Kidney (tissue), 14 donors: ENCODE measurements around the gene FPR1. TPM values are rescaled to one million over a fixed set of nuclear protein-coding genes. Genes with fewer than 3 reads are reported as not detected.

ENCODE experiments used
- DNase-seq, 5 donors: peaks; one replicate each; pipeline ENCODE4 v3.0.0-alpha.2; 2013 to 2020
- FAIRE-seq: peaks from 2 replicates; lab custom pipeline; 2012; peaks lifted over from hg19 to GRCh38; lab: Jason Lieb, UNC
- H3K27ac ChIP-seq, 2 donors: one replicate each; pipeline ENCODE4 v1.7.0; 2013; ENCODE audit warnings: low read depth in 2 of 2, low read length in 2 of 2, inconsistent platforms in 1 of 2
- H3K27me3 ChIP-seq: one replicate; pipeline ENCODE4 v1.7.1; 2013; ENCODE audit warnings: low read length, inconsistent platforms; ENCODE audit not compliant: control insufficient read depth, insufficient read depth
- H3K36me3 ChIP-seq, 3 donors: one replicate each; pipeline versions ENCODE4 v1.7.0 to v1.7.1; 2013; ENCODE audit warnings: low read length in 3 of 3, control low read depth in 1 of 3, inconsistent platforms in 1 of 3; ENCODE audit not compliant: insufficient read depth in 3 of 3, control insufficient read depth in 2 of 3
- H3K4me1 ChIP-seq, 3 donors: one replicate each; pipeline versions ENCODE4 v1.7.0 to v1.7.1; 2013; ENCODE audit warnings: low read length in 3 of 3, inconsistent platforms in 1 of 3, low read depth in 1 of 3; ENCODE audit not compliant: control insufficient read depth in 2 of 3, insufficient read depth in 2 of 3
- H3K4me3 ChIP-seq, 3 donors: one replicate each; pipeline versions ENCODE4 v1.7.0 to v1.8.1; 2013; ENCODE audit warnings: low read length in 3 of 3, control low read depth in 1 of 3, inconsistent platforms in 1 of 3
- H3K9ac ChIP-seq, 3 donors: one replicate each; pipeline versions ENCODE4 v1.7.0 to v1.7.1; 2013; ENCODE audit warnings: low read length in 3 of 3, control low read depth in 1 of 3, inconsistent platforms in 1 of 3
- H3K9me3 ChIP-seq, 3 donors: one replicate each; pipeline versions ENCODE4 v1.7.0 to v1.7.1; 2013; ENCODE audit warnings: low read length in 3 of 3, control low read depth in 1 of 3, inconsistent platforms in 1 of 3; ENCODE audit not compliant: control insufficient read depth in 2 of 3, insufficient read depth in 1 of 3
- intact Hi-C: fragments of 100-400 bp; cut with DNase I; formaldehyde crosslinking; loops from one replicate; pipeline ENCODE4 v1.11.1; 2022
- polyA plus RNA-seq: library from polyadenylated mRNA; stranded (reverse); fragments of 350-450 nt; fragmentation: Illumina TruSeq; extraction: RNeasy Lipid Tissue Mini Kit (QIAGEN cat#74804); gene quantifications from one replicate; pipeline ENCODE4 v1.2.3, GENCODE V29; 2014; ENCODE audit warnings: low read depth, low replicate concordance; ENCODE audit not compliant: insufficient read depth
- total RNA-seq: library from RNA; stranded (reverse); fragmentation: NEBNext Ultra II Directional; extraction: Animal tissue kit (Norgen Biotek cat#: 25700); gene quantifications from one replicate; pipeline ENCODE4 v1.2.1, GENCODE V29; 2021
- TF ChIP-seq, protein P1 (sequence below): IDR thresholded peaks from 3 replicates; pipeline ENCODE4 v1.5.1; 2012; ENCODE audit warnings: mild to moderate bottlenecking, moderate library complexity, borderline replicate concordance; ENCODE audit not compliant: insufficient read depth; ENCODE audit errors: extremely low read depth
- donor health status: control.
- donor health status: control.
- donor health status: control.
- donor health status: control.
- donor health status: control.
- donor health status: DM: yes; HTN: yes; CAD: no.
- donor health status: Normal renal cell carcinoma (clear cell type).

Gene FPR1
- total and polyA plus RNA-seq, 2 donors from 2014 or later, result 2.2 to 16.6 TPM

DNA sequence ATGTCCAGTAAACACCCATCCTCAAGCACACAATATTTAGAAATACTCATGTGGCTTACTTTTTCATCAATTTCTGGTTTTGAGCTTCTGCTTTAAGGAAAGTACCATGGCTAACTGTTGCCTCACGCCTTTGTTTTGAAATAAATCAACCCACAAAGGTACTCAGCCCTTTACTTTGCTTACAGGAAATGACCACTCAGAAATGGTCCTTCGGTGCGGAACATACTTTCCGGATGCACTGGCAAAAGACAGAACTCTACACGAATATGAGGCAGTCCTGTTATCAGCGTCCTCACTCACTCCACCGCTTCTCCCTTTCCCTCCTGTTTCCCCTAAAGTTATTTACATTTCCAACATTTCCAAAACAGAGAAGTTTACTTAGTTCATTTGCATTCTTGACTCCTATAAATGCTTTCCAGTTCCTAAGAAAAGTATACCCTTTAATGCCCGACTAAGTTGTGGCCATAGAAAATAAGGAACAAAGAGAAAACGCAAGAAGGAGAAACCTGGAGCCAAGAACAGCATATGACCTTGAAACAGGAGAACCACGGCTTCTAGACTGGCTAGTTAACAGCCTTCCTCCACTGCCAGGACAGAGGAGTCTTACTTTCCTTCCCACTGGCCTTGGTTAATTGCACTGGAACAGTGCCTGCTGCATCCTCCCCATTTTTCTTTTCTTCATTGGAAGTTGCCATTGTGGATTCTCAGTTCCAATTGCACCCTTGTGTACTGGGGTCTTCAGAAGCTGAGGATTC, 19.9 kb upstream of the FPR1 start:
- Histone ChIP-seq H3K9me3 (no peaks in the 10 kb centered on the region), H3K27ac (no peak overlapping the region), H3K27me3 (no peaks in the 10 kb centered on the region), H3K9ac (no peak overlapping the region), H3K36me3 (no peaks in the 10 kb centered on the region), H3K4me1 (no peaks in the 10 kb centered on the region), H3K4me3 (no peak overlapping the region)
- intact Hi-C loops, result no loop called here
- no peak for DNase-seq
- FAIRE-seq, result no peak
- TF ChIP-seq, protein P1, sequence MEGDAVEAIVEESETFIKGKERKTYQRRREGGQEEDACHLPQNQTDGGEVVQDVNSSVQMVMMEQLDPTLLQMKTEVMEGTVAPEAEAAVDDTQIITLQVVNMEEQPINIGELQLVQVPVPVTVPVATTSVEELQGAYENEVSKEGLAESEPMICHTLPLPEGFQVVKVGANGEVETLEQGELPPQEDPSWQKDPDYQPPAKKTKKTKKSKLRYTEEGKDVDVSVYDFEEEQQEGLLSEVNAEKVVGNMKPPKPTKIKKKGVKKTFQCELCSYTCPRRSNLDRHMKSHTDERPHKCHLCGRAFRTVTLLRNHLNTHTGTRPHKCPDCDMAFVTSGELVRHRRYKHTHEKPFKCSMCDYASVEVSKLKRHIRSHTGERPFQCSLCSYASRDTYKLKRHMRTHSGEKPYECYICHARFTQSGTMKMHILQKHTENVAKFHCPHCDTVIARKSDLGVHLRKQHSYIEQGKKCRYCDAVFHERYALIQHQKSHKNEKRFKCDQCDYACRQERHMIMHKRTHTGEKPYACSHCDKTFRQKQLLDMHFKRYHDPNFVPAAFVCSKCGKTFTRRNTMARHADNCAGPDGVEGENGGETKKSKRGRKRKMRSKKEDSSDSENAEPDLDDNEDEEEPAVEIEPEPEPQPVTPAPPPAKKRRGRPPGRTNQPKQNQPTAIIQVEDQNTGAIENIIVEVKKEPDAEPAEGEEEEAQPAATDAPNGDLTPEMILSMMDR, result no peak

DNA sequence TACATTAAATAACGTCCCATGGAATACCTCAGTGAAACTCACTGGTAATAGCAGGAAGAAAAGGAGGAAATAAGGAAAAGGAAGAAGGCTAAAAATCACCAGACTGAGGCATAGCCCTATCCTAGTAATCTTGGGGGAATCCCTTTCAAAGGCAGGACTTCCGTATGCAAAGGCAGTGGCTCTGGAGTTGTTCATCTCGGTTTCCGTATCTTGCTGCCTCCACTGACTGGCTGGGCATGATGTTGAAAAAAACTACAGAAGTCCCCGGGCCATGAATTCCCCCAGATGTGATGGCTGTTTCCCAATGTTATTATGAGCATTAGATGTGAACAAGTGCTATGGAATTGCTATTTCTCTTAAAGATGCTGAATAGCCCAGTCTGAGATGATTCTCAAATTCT, 14.8 kb upstream of the FPR1 start:
- H3K27ac ChIP-seq, result no peak overlapping the region
- intact Hi-C loops, result no loop called here
- no peak for FAIRE-seq
- no peaks in the 10 kb centered on the region for H3K4me1 ChIP-seq
- H3K27me3 ChIP-seq, result no peaks in the 10 kb centered on the region
- TF ChIP-seq, protein P1, result no peak
- H3K9me3 ChIP-seq, result no peaks in the 10 kb centered on the region
- no peaks in the 10 kb centered on the region for H3K36me3 ChIP-seq
- H3K9ac ChIP-seq, result no peak overlapping the region
- H3K4me3 ChIP-seq, result no peak overlapping the region
- DNase-seq, result no peak

DNA sequence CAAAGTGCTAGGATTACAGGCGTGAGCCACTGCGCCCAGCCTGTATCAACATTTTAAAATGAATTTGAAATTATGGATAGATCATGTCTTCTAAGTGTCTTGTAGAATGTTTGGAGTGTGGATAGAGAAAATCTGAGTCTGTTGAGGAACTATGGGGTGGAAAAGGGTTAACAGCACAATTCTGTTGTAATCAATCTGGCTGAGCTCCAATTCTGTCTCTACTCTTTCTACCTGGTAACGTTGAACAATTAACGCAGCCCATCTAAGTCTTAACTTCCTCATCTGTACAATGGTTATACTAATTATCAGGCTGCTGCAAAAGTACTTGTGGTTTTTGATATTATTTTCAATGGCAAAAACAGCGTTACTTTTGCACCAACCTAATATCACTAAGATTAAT, 13.4 kb upstream of the FPR1 start:
- Histone ChIP-seq H3K27ac (no peak overlapping the region), H3K9me3 (no peaks in the 10 kb centered on the region), H3K9ac (no peak overlapping the region), H3K4me3 (no peak overlapping the region), H3K27me3 (no peaks in the 10 kb centered on the region), H3K4me1 (no peaks in the 10 kb centered on the region), H3K36me3 (no peaks in the 10 kb centered on the region)
- DNase-seq, result no peak
- TF ChIP-seq, protein P1, result no peak
- intact Hi-C loops, result no loop called here
- FAIRE-seq, result no peak
